GM12878 (cell line): ENCODE data around the gene UBE2D1. TPM values are rescaled to one million over a fixed set of nuclear protein-coding genes. Genes with fewer than 3 reads are reported as not detected.

Source experiments
- ATF7 ChIP-seq: fragments of 450-650 bp; IDR thresholded peaks from 2 replicates; pipeline ENCODE4 v1.6.1; 2016; ENCODE audit warnings: low read depth, mild to moderate bottlenecking
- E2F8 ChIP-seq: fragments of 450-650 bp; IDR thresholded peaks from 2 replicates; pipeline ENCODE4 v1.6.1; 2018; ENCODE audit warnings: mild to moderate bottlenecking, low read depth, moderate library complexity; ENCODE audit not compliant: partially characterized antibody
- EGR1 ChIP-seq, 2 experiments: IDR thresholded peaks; 1 replicate in 1 of 2; 2 replicates in 1 of 2; pipeline ENCODE4 v1.6.1; 2011 to 2012; ENCODE audit warnings: low read depth in 2 of 2, low read length in 2 of 2, borderline replicate concordance in 1 of 2, mild to moderate bottlenecking in 1 of 2, moderate library complexity in 1 of 2
- MYC ChIP-seq: IDR thresholded peaks from 2 replicates; pipeline ENCODE4 v1.6.1; 2011; ENCODE audit warnings: mild to moderate bottlenecking, low read length, moderate library complexity, inconsistent platforms; ENCODE audit not compliant: insufficient read depth, insufficient replicate concordance, insufficient read length, severe bottlenecking
- NR2C1 ChIP-seq: fragments of 450-650 bp; IDR thresholded peaks from 2 replicates; pipeline ENCODE4 v1.6.1; 2017; ENCODE audit warnings: antibody characterized with exemption, mild to moderate bottlenecking, moderate library complexity
- PAX5 ChIP-seq: IDR thresholded peaks from 2 replicates; pipeline ENCODE4 v1.6.1; 2011; ENCODE audit warnings: low read depth, low read length, borderline replicate concordance
- PBX3 ChIP-seq: IDR thresholded peaks from 2 replicates; pipeline ENCODE4 v1.6.1; 2011; ENCODE audit warnings: mild to moderate bottlenecking, low read depth, low read length, moderate library complexity; ENCODE audit not compliant: insufficient replicate concordance
- RUNX3 ChIP-seq: IDR thresholded peaks from 2 replicates; pipeline ENCODE4 v1.6.1; 2012; ENCODE audit warnings: low read length, inconsistent platforms
- STAT1 ChIP-seq: fragments of 450-650 bp; conservative IDR thresholded peaks from 2 replicates; pipeline ENCODE4 v1.6.1; 2014; ENCODE audit warnings: antibody characterized with exemption, mild to moderate bottlenecking
- ZNF384 ChIP-seq: IDR thresholded peaks from 2 replicates; pipeline ENCODE4 v1.6.1; 2012; ENCODE audit warnings: low read depth, mild to moderate bottlenecking, low read length, improper control_type of control experiment, borderline replicate concordance
- ZZZ3 ChIP-seq: IDR thresholded peaks from 2 replicates; pipeline ENCODE4 v1.6.1; 2011; ENCODE audit warnings: low read depth; ENCODE audit not compliant: control insufficient read depth, insufficient read length
- polyA plus RNA-seq, 11 experiments: library from polyadenylated mRNA; depleted of rRNA in 4 of 11; unstranded in 6 of 11; stranded (reverse) in 5 of 11; fragments of >200 nt; fragmentation: Nextera tagmentation in 4 of 11; fragmentation: Illumina TruSeq in 1 of 11; extraction: Ambion mirVana in 4 of 11; extraction: Trizol in 1 of 11; gene quantifications; 1 replicate in 1 of 11; 2 replicates in 10 of 11; pipeline versions ENCODE4 v1.2.1 to v1.2.3, GENCODE V29; 2011 to 2016; ENCODE audit warnings: inconsistent platforms in 2 of 11, missing spikeins in 2 of 11, low read depth in 1 of 11
- total RNA-seq, 4 experiments: library from RNA; depleted of rRNA in 3 of 4; stranded (reverse); fragments of >200 nt in 3 of 4; fragmentation: Illumina TruSeq in 1 of 4; extraction: Trizol in 1 of 4; gene quantifications; 2 replicates each; pipeline versions ENCODE4 v1.2.1 to v1.2.3, GENCODE V29; 2013 to 2021

Gene UBE2D1
- total and polyA plus RNA-seq, 10 of the 15 experiments (the other 5 are each of a cell fraction or from before 2014, with no cell fraction given), result 6.1 to 32.0 (median 15.5) TPM

- TF ChIP-seq E2F8, result no peak
- no peak for TF ChIP-seq ATF7
- TF ChIP-seq RUNX3, result no peak
- no peak for TF ChIP-seq MYC
- no peak for TF ChIP-seq PBX3
- no peak for TF ChIP-seq PAX5
- no peak for TF ChIP-seq ZZZ3
- TF ChIP-seq NR2C1, result no peak
- no peak for TF ChIP-seq EGR1 (IDR thresholded peaks at IDR 0.05; ENCODE audit: borderline replicate concordance in 1 of 2, low read depth in 2 of 2, low read length in 2 of 2)
- TF ChIP-seq ZNF384, result no peak
- TF ChIP-seq STAT1, result no peak
Measured at GRCh38 chr10:58350023-58350422, 15.2 kb downstream of the UBE2D1 start (continued).
